ENCODE measurements around the gene TAF8. TPM values are rescaled to one million over a fixed set of nuclear protein-coding genes. Genes with fewer than 3 reads are reported as not detected.

TAF8 gene
- total RNA-seq, 4 donors from 2014 or later = 16.3 to 49.2 (median 35.6) TPM

GRCh38 chr6:42051268-42051653 lies 937 bp downstream of the TAF8 start:
- in situ Hi-C loops (cut with MboI; ENCODE audit: low sequenced_read_pairs in 4 of 4) = no loop called here
- Histone ChIP-seq H3K27me3 (peaks cover 0 to 19% (median 0%) of the 10 kb centered on the region in 3 donors), H3K9me3 (no peaks in the 10 kb centered on the region), H3K4me1 (peaks cover 14 to 23% of the 10 kb centered on the region in 2 donors), H3K27ac (peak overlapping the region; percentile 89 to 94 (median 92)), H3K4me3 (peak overlapping the region; percentile 67 to 78 (median 71)), H3K36me3 (peaks cover 0 to 31% of the 10 kb centered on the region in 2 donors)
- no peak for TF ChIP-seq CTCF (IDR thresholded peaks at IDR 0.05 in 4 of 5, conservative IDR thresholded peaks at IDR 0.05 in 1 of 5)
- TF ChIP-seq POLR2A (IDR thresholded peaks at IDR 0.05) = no peak
- intact Hi-C loops (cut with DNase I; ENCODE audit: low total_unique reads) = loop anchor here (2.0 to 5.0 kb wide), 2 partner anchors 130 to 511 kb away; partner anchors contain the start of genes BYSL, MED20 and UBR2
- ATAC-seq (no peak), DNase-seq (no peak)

- ATAC-seq = no peak
- in situ Hi-C loops (cut with MboI; ENCODE audit: low sequenced_read_pairs in 4 of 4) = no loop called here
- DNase-seq = no peak
Measured at GRCh38 chr6:42053601-42054000, 3.3 kb downstream of the TAF8 start.

GRCh38 chr6:42059743-42060142 lies 9.4 kb downstream of the TAF8 start:
- H3K27ac ChIP-seq = no peak overlapping the region
- ATAC-seq (no peak), DNase-seq (no peak)
- H3K4me3 ChIP-seq = no peak overlapping the region
- in situ Hi-C loops (cut with MboI; ENCODE audit: low sequenced_read_pairs in 4 of 4) (no loop called here), intact Hi-C loops (cut with DNase I; ENCODE audit: low total_unique reads) (no loop called here)
- no peaks in the 10 kb centered on the region for H3K27me3 ChIP-seq
- H3K36me3 ChIP-seq = peaks cover 0 to 90% of the 10 kb centered on the region in 2 donors
- H3K4me1 ChIP-seq = no peaks in the 10 kb centered on the region
- no peaks in the 10 kb centered on the region for H3K9me3 ChIP-seq
- TF ChIP-seq POLR2A (IDR thresholded peaks at IDR 0.05) (no peak), CTCF (IDR thresholded peaks at IDR 0.05 in 4 of 5, conservative IDR thresholded peaks at IDR 0.05 in 1 of 5) (no peak)

More at GRCh38 chr6:42053601-42054000, 3.3 kb downstream of the TAF8 start:
- Histone ChIP-seq H3K9me3 (no peaks in the 10 kb centered on the region), H3K4me1 (peaks cover 10 to 15% of the 10 kb centered on the region in 2 donors), H3K27me3 (peaks cover 0 to 13% (median 0%) of the 10 kb centered on the region in 3 donors), H3K36me3 (peaks cover 0 to 54% of the 10 kb centered on the region in 2 donors), H3K4me3 (no peak overlapping the region), H3K27ac (no peak overlapping the region)
- intact Hi-C loops (cut with DNase I; ENCODE audit: low total_unique reads) = loop anchor here (5.0 kb wide), 1 partner anchor 509 kb away; the partner anchor contains the start of gene UBR2
- TF ChIP-seq CTCF (IDR thresholded peaks at IDR 0.05 in 4 of 5, conservative IDR thresholded peaks at IDR 0.05 in 1 of 5) (no peak), POLR2A (IDR thresholded peaks at IDR 0.05) (no peak)

- no peaks in the 10 kb centered on the region for H3K4me1 ChIP-seq
- no peak for TF ChIP-seq POLR2A (IDR thresholded peaks at IDR 0.05)
- TF ChIP-seq CTCF (IDR thresholded peaks at IDR 0.05 in 4 of 5, conservative IDR thresholded peaks at IDR 0.05 in 1 of 5) = no peak
- DNase-seq (no peak), ATAC-seq (no peak)
- H3K4me3 ChIP-seq = no peak overlapping the region
- H3K27ac ChIP-seq = no peak overlapping the region
- H3K9me3 ChIP-seq = no peaks in the 10 kb centered on the region
- peaks cover 0 to 90% of the 10 kb centered on the region in 2 donors for H3K36me3 ChIP-seq
- H3K27me3 ChIP-seq = no peaks in the 10 kb centered on the region
- intact Hi-C loops (cut with DNase I; ENCODE audit: low total_unique reads) (no loop called here), in situ Hi-C loops (cut with MboI; ENCODE audit: low sequenced_read_pairs in 4 of 4) (no loop called here)
Measured at GRCh38 chr6:42066156-42066675, 15.9 kb downstream of the TAF8 start.
